ENCODE measurements around the gene TICRR. TPM values are rescaled to one million over a fixed set of nuclear protein-coding genes. Genes with fewer than 3 reads are reported as not detected.

The TICRR gene
- total RNA-seq, 4 donors from 2014 or later = under 0.01 to 0.29 (median 0.06) TPM; not detected in 1

- peak; percentile 85 for DNase-seq (ENCODE audit: extremely low spot score)
- intact Hi-C loops (cut with DNase I) = no loop called here
- Histone ChIP-seq H3K36me3 (peaks cover 45 to 72% (median 59%) of the 10 kb centered on the region in 4 donors), H3K4me3 (no peak overlapping the region), H3K9me3 (no peaks in the 10 kb centered on the region), H3K4me1 (no peaks in the 10 kb centered on the region), H3K27ac (replicated peaks in 1 of 4) (no peak overlapping the region), H3K27me3 (no peaks in the 10 kb centered on the region)
- 79% methylated on average over 4 of the region's 10 CpGs for WGBS
- TF ChIP-seq CTCF (IDR thresholded peaks at IDR 0.05) (no peak), EP300 (IDR thresholded peaks at IDR 0.05) (no peak), POLR2AphosphoS5 (IDR thresholded peaks at IDR 0.05) (no peak), POLR2A (IDR thresholded peaks at IDR 0.05; ENCODE audit: low read depth) (no peak)
These were observed 56.6 kb downstream of the TICRR start for GRCh38 chr15:89631902-89632264.

- no peak for DNase-seq (ENCODE audit: extremely low spot score)
- Histone ChIP-seq H3K36me3 (peaks cover 45 to 63% (median 54%) of the 10 kb centered on the region in 4 donors), H3K4me1 (no peaks in the 10 kb centered on the region), H3K4me3 (no peak overlapping the region), H3K9me3 (no peaks in the 10 kb centered on the region), H3K27ac (replicated peaks in 1 of 4) (no peak overlapping the region), H3K27me3 (no peaks in the 10 kb centered on the region)
- TF ChIP-seq POLR2A (IDR thresholded peaks at IDR 0.05; ENCODE audit: low read depth) = no peak
- intact Hi-C loops (cut with DNase I) = no loop called here
- 100% methylated on average over 10 of the region's 18 CpGs for WGBS
These were observed 57.5 kb downstream of the TICRR start for GRCh38 chr15:89632563-89633430.

GRCh38 chr15:89633585-89633984 is 58.3 kb downstream of the TICRR start:
- H3K4me1 ChIP-seq = no peaks in the 10 kb centered on the region
- no peak for DNase-seq (ENCODE audit: extremely low spot score)
- peaks cover 39 to 56% (median 48%) of the 10 kb centered on the region in 4 donors for H3K36me3 ChIP-seq
- H3K9me3 ChIP-seq = no peaks in the 10 kb centered on the region
- 94% methylated on average over 23 of the region's 23 CpGs for WGBS
- no peaks in the 10 kb centered on the region for H3K27me3 ChIP-seq
- TF ChIP-seq POLR2AphosphoS5 (IDR thresholded peaks at IDR 0.05) = no peak
- no peak for TF ChIP-seq POLR2A (IDR thresholded peaks at IDR 0.05; ENCODE audit: low read depth)
- no peak for TF ChIP-seq EP300 (IDR thresholded peaks at IDR 0.05)
- TF ChIP-seq CTCF (IDR thresholded peaks at IDR 0.05) = no peak
- intact Hi-C loops (cut with DNase I) = no loop called here
- no peak overlapping the region for H3K4me3 ChIP-seq
- no peak overlapping the region for H3K27ac ChIP-seq (replicated peaks in 1 of 4)

GRCh38 chr15:89640245-89640644 is 65.0 kb downstream of the TICRR start:
- no peaks in the 10 kb centered on the region for H3K9me3 ChIP-seq
- DNase-seq (ENCODE audit: extremely low spot score) = no peak
- WGBS = 96% methylated on average over 5 of the region's 5 CpGs
- no peak for TF ChIP-seq POLR2AphosphoS5 (IDR thresholded peaks at IDR 0.05)
- no peak for TF ChIP-seq EP300 (IDR thresholded peaks at IDR 0.05)
- no peak for TF ChIP-seq CTCF (IDR thresholded peaks at IDR 0.05)
- TF ChIP-seq POLR2A (IDR thresholded peaks at IDR 0.05; ENCODE audit: low read depth) = no peak
- no peaks in the 10 kb centered on the region for H3K27me3 ChIP-seq
- H3K27ac ChIP-seq (replicated peaks in 1 of 4) = no peak overlapping the region
- H3K4me3 ChIP-seq = no peak overlapping the region
- H3K36me3 ChIP-seq = peaks cover 0 to 49% (median 17%) of the 10 kb centered on the region in 4 donors
- intact Hi-C loops (cut with DNase I) = loop anchor here (10.0 kb wide), 1 partner anchor 235 kb away; no protein-coding TSS in a partner anchor
- H3K4me1 ChIP-seq = no peaks in the 10 kb centered on the region

GRCh38 chr15:89641053-89641452 is 65.8 kb downstream of the TICRR start:
- Histone ChIP-seq H3K27ac (replicated peaks in 1 of 4) (no peak overlapping the region), H3K4me3 (no peak overlapping the region), H3K9me3 (no peaks in the 10 kb centered on the region), H3K4me1 (no peaks in the 10 kb centered on the region), H3K27me3 (no peaks in the 10 kb centered on the region), H3K36me3 (peaks cover 0 to 51% (median 20%) of the 10 kb centered on the region in 4 donors)
- no peak for DNase-seq (ENCODE audit: extremely low spot score)
- intact Hi-C loops (cut with DNase I) = loop anchor here (10.0 kb wide), 1 partner anchor 234 kb away; no protein-coding TSS in a partner anchor
- whole genome bisulfite sequencing = 86% methylated on average over 5 of the region's 5 CpGs
- TF ChIP-seq POLR2AphosphoS5 (IDR thresholded peaks at IDR 0.05) (no peak), POLR2A (IDR thresholded peaks at IDR 0.05; ENCODE audit: low read depth) (no peak), CTCF (IDR thresholded peaks at IDR 0.05) (no peak), EP300 (IDR thresholded peaks at IDR 0.05) (no peak)

Measured in esophagus muscularis mucosa (tissue), 4 donors.